Measurements from ENCODE around the gene CDH8.

The CDH8 gene

GRCh38 chr16:62035115-62036092 lies 834 bp downstream of the CDH8 start:
- H3K4me3 ChIP-seq (replicated peaks; ENCODE audit: insufficient read depth, low read length): no peak overlapping the region
- TF ChIP-seq SPI1 (IDR thresholded peaks at IDR 0.05; ENCODE audit: borderline replicate concordance, low read depth): no peak
- no peak for TF ChIP-seq REST (IDR thresholded peaks at IDR 0.05; ENCODE audit: insufficient replicate concordance, low read depth)
- no peak for TF ChIP-seq POLR2AphosphoS5 (IDR thresholded peaks at IDR 0.05; ENCODE audit: low read depth)
- TF ChIP-seq CTCF (IDR thresholded peaks at IDR 0.05; ENCODE audit: insufficient read depth, low read length): no peak
- no peak for TF ChIP-seq GABPA (IDR thresholded peaks at IDR 0.05; ENCODE audit: low read depth)
- H3K27me3 ChIP-seq (ENCODE audit: insufficient read depth, poor library complexity, severe bottlenecking): peaks cover 18% of the 10 kb centered on the region
- no peak for DNase-seq (ENCODE audit: low read depth in 1 of 2, low spot score in 1 of 2)
- H3K27ac ChIP-seq (replicated peaks): no peak overlapping the region

- H3K27ac ChIP-seq (replicated peaks): no peak overlapping the region
- TF ChIP-seq CTCF (IDR thresholded peaks at IDR 0.05; ENCODE audit: insufficient read depth, low read length) (no peak), POLR2AphosphoS5 (IDR thresholded peaks at IDR 0.05; ENCODE audit: low read depth) (no peak), SPI1 (IDR thresholded peaks at IDR 0.05; ENCODE audit: borderline replicate concordance, low read depth) (no peak), GABPA (IDR thresholded peaks at IDR 0.05; ENCODE audit: low read depth) (no peak), REST (IDR thresholded peaks at IDR 0.05; ENCODE audit: insufficient replicate concordance, low read depth) (no peak)
- H3K4me3 ChIP-seq (replicated peaks; ENCODE audit: insufficient read depth, low read length): no peak overlapping the region
- no peak for DNase-seq (ENCODE audit: low read depth in 1 of 2, low spot score in 1 of 2)
- peaks cover 18% of the 10 kb centered on the region for H3K27me3 ChIP-seq (ENCODE audit: insufficient read depth, poor library complexity, severe bottlenecking)
Observed at GRCh38 chr16:62034231-62035114, 1.8 kb downstream of the CDH8 start.

GRCh38 chr16:62033065-62033464 lies 3.2 kb downstream of the CDH8 start:
- TF ChIP-seq POLR2AphosphoS5 (IDR thresholded peaks at IDR 0.05; ENCODE audit: low read depth) (no peak), CTCF (IDR thresholded peaks at IDR 0.05; ENCODE audit: insufficient read depth, low read length) (no peak), REST (IDR thresholded peaks at IDR 0.05; ENCODE audit: insufficient replicate concordance, low read depth) (no peak), GABPA (IDR thresholded peaks at IDR 0.05; ENCODE audit: low read depth) (no peak), SPI1 (IDR thresholded peaks at IDR 0.05; ENCODE audit: borderline replicate concordance, low read depth) (no peak)
- Histone ChIP-seq H3K4me3 (replicated peaks; ENCODE audit: insufficient read depth, low read length) (no peak overlapping the region), H3K27ac (replicated peaks) (no peak overlapping the region), H3K27me3 (ENCODE audit: insufficient read depth, poor library complexity, severe bottlenecking) (peaks cover 18% of the 10 kb centered on the region)
- DNase-seq (ENCODE audit: low read depth in 1 of 2, low spot score in 1 of 2): no peak

Data from HL-60 (cell line).